ENCODE results near the gene DRD1.

Gene DRD1

DNA sequence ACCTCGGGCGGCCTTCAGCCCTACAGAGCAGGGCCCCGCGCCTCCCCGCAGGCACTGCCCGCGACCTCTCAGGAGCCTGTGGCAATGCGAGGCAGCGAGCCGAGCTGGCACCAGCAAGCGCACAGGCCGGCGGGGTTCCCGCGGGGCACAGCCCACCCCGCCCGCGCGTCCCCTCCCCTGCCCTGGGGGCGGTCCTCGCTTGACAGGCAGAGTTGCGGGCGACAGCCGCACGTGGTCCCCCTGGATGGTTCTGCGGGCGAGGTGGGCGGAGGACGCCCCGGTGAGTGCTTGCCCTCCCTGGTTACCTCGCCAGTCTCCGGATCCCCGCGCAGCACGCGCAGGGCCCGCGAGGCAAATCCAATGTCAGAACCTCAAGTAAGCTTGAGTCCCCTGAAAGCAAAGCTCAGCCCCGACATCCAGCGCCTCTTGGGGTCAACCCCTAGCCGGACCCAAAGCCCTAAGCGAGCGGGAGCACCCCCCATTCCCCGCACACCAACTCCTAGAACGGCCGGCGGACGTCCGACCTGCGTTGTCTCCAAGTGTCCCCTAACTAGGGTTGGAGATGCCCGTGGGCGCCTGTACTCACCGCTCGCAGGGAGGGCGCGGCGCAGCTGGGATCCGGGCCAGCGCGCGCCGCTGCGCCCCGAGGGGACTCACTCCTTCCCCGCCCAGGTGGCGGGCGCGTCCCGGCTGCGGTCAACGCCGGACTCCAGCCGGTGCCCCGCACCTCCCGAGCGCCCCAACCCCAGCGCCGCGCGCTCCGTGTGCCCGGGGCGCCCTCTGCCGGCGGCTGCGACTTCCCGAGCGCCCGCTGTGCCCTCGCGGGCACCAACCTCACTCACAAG is at the start of gene DRD1:
DRD1 (minus strand) TSS at position 123 of the 845 bp plus-strand sequence. CDS start 1,083 bp downstream, outside the sequence.
- DNase-seq (ENCODE audit: low read depth) = peak; percentile 20

DNA sequence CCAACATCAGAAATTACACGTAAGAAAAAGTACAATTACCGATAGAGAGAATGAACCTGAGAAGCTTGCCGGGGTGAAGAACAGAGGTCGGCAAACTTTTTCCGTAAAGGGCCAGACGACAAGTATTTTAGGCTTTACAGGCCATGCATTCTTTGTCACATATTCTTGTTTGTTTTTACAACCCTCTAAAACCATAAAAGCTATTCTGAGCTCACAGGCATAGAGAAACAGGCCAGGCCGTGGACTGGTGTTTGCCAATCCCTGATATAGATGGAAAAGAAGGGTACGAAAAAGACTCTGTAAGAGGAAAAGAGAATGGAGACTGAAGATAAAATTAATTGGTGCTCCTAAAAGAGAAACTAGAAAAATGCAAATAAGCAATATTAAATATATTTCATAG is 49.7 kb upstream of the DRD1 start:
- DNase-seq (ENCODE audit: low read depth) = peak; percentile 38

DNA sequence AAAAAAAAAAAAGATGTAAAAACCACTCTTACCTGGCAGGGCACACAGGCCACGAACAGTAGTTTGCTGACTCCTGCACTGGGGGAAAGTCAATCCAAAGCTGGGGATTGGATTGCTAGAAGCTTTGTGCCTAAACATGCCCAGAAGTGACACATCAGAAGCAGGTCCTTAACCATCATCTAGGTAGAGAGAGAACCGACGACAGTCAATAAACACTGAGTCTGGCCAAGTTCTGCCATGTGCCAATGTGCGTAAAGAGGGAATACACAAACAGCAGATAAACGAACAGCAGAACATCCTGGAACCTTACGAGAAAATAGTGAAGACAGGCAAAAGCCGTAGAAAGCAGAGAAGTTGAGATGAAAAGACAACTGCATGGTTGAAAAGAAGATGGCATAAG is 49.3 kb upstream of the DRD1 start:
- DNase-seq (ENCODE audit: low read depth) = no peak

DNA sequence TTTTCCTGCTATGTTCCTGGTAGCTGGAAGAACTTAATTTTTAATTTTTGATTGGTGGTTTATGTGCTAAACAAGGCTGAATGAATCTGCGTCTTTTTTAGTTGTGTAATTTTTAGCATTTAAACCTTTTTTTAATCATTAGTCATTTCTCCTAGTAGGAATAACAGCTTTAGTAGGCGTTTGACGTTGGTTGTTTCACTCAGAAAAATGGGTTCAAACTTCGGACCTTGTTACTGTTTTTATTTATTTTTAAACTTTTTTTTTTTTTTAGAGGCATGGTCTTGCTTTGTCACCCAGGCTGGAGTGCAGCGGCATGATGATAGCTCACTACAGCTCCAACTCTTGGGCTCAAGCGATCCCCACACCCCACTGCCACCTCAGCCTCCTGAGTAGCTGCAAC is 47.2 kb upstream of the DRD1 start:
- DNase-seq (ENCODE audit: low read depth) = no peak

DNA sequence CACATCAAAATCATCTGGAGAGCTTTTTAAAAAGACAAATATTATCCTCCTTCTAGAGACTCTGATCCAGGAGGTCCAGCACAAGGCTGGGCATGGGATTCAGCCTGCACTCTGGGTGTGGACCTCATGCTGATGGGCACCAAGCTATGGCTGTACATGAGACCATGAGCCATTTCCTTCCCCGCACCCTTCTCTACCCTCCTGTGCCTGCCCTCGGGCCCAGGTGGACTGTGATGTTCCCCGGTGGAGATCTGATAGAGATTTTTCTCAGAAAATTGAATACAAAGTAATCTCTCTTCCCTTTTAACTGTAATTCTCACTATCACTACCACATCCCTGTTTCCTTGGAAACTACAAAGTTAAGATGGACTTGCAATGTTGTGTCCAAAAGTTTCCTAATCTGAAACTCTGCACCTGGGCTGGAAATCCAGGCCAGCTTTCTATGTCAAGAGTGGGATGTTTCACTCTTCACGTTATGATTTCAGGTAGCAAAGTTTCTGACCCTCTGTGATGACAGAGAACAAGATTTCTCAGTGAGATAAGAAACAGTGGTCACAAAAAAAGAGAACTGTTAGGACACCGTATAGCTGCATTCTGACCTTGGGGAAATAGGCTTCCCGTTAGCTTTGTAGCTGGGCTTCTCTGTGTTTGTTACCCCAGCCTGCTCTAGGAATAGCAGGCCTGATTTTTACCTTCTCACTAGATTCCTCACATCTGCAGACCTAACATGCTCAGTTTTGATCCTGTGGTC is 45.9 kb upstream of the DRD1 start:
- DNase-seq (ENCODE audit: low read depth) = no peak

DNA sequence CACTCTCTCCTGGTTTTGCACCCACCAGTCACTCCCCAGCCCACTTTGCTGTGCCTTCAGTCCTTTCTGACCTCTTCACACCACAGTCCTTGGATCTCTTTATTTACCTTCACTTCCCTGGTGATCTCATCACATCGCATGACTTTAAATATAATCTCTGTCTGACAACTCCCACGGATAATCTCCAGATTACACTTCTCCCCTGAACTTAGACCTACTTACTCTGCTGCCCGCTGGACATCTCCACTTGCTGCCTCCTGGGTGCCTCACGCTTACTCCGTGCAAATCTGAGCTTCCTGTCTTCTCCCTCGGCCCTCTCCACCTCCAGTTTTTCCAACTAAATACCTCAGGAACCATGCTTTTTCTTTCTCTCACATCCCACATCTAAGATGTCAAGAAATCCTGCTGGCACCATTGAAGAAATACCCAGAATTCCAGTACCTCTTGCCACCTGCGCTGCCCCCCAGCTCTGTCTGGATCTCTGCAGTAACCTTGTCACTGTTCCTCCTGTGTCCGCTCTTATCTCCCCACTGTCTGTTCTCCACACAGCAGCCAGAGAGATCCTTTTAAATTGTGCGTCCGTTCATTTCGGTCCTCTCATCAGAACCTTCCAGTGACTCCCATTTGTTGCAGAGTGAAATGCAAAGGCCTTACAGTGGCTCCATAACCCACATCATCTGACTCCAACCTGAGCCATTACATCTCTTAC is 43.7 kb upstream of the DRD1 start:
- no peak for DNase-seq (ENCODE audit: low read depth)

DNA sequence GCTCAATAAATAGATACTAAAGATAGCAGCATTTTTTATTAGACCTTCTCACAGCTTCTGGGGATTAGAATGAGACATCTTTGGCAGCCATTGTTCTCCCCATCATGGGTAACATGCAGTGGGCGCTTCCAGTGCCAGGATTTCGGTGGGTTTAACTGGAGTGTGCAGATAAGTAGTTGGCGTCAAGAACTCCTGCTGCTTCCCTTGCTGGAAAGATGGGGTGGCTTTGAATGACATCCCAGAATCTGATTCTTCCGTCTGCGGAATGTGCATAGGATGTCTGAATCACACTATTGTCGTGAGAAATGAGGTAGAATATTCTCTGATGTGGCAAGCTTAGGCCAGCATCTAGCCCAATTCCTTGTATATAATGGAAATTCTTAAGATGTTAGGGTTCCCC is 41.6 kb upstream of the DRD1 start:
- DNase-seq (ENCODE audit: low read depth) = no peak

DNA sequence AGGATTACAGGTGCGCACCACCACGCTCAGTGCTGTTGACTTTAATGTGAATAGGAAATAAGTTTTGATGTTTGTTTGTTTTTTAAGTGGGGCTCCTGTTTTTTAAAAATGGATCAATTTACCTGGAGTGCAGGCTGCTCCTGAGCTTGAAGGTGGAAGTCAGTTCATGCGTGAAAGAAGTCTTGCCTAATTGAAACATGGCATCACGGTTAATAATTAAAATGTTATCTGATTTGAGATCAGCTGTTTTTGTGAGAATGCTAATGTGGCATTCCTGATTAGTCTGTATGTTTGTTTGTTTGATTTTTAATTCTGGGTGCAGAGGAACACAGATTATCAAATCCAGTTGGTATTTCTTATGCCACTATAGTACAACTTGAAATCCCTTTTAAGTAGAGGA is 40.8 kb upstream of the DRD1 start:
- DNase-seq (ENCODE audit: low read depth) = no peak

DNA sequence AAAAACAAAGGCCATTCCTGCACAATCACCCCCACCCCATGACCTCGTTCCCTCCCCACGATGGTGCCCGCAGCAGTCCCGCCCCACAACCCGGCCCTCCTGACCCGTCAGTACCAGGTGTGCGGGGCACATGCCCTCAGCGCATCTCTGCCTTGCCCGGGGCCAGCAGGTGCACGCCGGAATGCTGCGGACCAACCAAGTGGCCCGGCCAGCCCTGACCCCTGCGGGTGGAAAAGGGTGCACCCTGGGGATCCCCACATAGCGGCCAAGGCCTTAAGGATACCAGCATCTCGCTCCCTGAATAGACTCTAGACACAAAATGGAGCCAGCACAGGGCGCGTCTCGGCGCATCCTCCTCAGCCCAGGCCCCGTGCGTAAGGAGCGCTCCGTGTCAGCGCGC is 40.3 kb upstream of the DRD1 start:
- DNase-seq (ENCODE audit: low read depth) = no peak

DNA sequence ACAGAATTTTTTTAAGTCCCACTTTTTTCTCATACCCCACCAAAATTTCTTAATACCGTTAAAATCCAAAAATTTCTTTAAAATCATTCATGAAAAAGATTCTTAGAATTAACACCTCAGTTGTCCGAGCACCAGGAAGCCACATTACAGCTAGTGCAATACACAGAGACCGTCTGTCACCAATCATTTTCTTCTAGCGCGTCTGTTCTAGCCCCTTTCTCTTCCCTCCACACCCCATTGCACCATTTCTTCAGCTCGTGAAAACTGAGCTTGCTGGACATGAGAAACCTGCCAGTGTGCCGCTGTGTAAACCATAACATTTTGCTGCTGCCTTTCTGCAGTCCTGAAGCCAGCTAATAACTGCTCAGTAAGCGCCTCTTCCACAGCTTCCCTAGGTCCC is 39.4 kb upstream of the DRD1 start:
- DNase-seq (ENCODE audit: low read depth) = no peak

DNA sequence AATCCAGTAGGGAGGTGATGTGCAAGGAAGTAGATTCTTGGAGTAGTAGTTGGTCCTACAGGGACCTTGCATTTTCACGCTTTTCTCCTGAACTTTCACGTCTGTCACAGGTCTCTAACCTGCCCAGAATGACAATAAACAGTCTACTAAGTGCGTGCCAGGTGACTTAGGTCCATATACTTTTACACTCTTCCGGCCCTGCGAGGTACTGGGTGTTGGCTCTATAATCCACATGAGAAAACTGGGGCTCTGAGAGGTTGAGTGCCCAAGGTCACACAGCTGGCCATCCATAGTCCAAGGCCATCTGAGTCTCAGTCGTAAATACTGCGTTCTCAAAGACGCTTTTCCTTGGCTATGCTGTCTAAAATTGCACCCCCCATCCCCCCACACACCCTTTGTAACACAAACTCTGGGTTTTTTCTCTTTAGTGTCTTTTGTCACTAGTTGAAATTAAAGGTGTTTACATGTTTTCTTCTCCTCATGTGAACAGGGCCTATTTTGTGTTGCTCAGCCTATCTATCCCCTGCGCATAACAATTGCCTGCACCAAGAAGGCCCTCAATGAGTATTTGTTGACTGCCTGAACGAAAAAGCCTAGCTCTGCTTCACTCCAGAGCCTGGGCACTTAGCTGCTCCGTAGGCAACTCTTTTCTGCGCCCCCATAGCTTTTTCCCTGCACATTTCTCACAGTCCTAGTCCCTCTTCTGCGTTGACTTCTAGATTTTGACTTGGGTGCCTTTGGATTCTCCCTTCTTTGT is 35.3 kb upstream of the DRD1 start:
- no peak for DNase-seq (ENCODE audit: low read depth)

DNA sequence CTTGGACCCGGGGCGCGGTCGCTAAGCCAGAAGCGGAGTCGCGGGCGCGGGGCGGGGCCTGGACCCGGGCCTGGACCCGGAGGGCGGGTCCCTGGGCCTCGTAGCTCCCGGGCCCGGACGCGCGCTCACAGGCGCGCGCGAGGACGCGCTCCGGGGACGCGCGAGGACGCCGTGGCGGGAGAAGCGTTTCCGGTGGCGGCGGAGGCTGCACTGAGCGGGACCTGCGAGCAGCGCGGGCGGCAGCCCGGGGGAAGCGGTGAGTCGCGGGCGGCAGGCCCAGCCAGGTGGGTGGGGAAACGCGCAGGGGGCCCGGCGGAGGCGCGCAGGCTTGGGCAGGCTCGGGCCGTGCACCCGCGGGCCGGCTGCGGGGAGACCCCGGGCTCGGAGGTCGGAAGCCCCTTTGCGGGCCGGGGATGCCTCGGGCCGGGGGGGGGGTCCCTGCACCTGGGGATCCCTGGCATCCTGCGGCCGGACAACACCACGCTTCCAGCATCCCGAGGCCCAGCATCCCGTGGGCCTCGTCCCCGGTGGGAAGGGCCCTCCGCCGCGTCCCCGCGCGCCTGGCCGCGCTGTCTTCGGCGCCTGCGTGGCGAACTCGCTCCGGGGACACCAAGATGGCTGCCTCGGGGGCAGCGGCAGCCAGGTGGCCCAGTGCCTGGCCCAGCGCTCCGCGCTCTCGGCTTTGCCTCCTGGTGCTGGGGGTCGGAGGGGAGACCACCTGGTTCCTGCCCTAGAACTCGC is 34.6 kb upstream of the DRD1 start, which contains the start of gene SFXN1:
SFXN1 (plus strand) TSS at position 177 of the 741 bp plus-strand sequence. CDS start 13,544 bp downstream, outside the sequence.
- peak; percentile 75 for DNase-seq (ENCODE audit: low read depth)

DNA sequence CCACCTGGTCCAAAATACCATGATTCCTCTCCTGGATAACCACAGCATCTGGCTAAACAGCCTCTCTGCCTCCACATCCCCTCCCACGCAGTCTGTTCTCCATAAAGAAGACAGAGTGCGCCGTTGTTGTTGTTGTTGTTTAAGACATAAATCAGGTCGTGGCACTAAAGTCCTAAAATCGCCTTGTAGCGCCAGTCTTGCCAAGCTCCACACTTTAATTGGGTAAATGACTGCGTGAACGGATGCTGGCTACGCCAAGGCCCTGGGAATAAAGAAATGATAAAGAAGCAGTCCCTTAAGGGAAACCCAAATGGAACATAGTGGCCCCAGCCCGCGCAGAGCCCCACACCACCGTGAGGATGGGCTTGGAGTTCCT is 34.0 kb upstream of the DRD1 start:
- DNase-seq (ENCODE audit: low read depth) = no peak

DNA sequence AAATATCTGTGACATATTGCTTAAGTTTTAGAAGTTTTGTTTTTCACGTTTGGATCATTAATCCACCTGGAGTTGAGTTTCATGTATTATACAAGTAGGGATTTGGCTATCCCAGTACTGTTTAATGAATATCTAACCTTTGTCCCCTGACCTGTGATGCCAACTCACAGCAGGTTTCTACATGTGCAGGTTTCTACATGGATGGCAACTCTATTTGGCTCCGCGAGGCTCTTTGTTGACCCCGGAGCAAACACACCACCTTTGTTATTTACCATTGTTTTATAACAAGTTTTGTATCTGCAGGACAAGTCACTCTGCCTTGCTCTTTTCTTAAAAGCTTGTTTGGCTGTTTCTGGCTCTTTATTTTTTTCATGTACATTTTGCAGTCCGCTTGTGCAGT is 33.5 kb upstream of the DRD1 start:
- DNase-seq (ENCODE audit: low read depth) = no peak

DNA sequence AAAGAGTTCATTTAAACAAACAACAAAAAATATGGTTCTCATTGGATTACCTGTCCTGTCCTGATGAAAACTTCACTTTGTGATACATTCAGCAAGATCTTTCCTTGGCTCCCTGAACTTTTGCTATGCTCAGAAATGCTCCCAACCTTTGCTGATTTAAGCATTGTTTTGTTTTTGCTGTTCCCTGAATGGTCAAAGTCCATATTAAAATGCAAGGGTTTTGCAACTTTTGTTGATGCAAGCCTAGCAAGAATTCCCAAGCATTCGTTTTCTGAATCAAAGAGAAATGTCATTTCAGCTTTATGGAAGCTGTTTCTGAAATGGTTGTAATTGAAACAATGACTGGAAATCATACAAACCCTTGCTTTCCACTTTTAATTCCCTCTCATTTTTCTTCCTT is 31.3 kb upstream of the DRD1 start:
- no peak for DNase-seq (ENCODE audit: low read depth)

DNA sequence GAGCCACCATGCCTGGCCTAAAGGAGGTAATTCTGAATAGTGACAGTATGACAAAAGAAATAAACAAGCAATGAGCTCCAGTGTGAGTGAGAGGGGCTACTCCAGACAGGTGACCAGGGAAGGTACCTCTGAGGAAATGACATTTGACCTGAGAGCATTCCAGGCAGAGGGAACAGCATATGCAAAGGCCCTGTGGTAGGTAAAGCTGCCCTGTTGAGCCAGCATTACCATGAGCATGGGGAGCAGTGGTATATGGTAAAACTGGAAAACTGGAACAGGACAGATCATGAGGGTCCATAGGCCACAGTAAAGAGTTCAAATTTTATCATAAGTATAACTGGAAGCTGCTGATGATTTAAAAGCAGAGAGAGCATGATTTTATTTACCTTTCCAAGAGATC is 28.4 kb upstream of the DRD1 start:
- no peak for DNase-seq (ENCODE audit: low read depth)

DNA sequence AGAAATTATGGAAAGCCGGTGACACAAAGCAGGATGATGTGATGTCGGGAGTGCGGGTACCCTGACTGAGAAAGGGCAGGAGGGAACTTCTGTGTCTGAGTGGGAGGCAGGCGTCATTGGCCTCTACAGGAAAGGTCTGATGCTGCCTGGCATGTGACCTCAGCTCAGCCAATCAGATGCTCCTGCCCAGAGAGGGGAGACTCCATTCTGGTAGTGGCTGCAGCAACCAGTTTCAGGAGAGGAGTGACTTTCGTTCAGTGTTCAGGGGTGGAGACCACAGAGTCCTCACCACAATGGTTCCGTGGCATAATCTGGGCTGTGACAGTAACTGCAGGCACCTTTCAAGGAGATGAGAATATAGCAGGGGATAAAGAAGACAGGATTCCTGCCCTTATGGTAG is 27.6 kb upstream of the DRD1 start:
- DNase-seq (ENCODE audit: low read depth) = no peak

DNA sequence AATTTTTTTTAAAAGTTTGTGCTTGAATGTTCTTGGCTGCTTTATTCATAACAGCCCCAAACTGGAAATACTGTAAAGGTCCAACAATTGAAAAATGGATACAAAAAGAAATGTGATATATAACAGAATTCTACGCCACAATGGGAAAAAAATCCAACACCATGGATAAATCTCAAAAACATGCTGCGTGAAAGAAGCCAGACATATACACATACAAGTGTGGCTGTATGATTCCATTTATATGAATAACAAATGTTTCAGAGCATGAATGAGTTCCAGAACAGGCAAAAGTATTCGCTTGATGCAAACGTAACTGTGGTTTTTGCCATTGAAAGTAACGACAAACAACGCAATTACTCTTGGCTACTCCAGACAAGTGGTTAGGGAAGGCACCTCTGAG is 27.2 kb upstream of the DRD1 start:
- no peak for DNase-seq (ENCODE audit: low read depth)

DNA sequence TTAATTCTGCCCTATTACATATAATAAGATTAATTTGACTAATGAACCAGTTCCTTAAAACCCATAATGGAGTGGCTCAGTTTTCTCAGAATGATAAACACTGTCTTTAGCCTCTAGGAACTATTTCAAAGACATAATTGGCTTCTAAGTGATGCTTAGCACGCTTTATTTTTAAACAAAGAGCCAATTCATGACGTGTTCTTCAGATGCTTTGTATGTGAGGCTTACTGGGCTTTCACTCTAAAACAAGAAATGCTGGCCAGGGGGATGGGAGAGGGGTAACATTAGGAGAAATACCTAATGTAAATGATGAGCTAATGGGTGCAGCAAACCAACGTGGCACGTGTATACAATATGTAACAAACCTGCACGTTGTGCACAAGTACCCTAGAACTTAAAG is 26.8 kb upstream of the DRD1 start:
- no peak for DNase-seq (ENCODE audit: low read depth)

DNA sequence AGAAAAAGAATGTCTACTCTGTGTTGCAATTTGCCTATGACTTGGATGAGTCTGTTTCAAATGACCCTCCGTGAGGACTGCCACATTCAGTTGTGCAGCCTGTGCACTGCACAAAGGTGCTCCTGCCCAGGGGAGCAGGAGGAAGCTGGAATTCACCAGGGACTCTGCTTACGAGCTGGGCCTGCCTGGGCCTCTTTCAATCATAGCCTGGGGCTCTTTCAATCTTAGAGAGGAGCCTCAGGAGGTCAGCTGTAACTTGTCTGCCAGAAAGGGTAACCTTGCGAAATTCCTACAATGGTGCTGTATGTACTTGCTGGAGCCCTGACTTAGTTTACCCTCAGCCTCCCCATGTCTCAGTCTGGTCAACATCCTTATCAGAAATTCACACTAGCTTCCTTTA is 25.9 kb upstream of the DRD1 start:
- no peak for DNase-seq (ENCODE audit: low read depth)

DNA sequence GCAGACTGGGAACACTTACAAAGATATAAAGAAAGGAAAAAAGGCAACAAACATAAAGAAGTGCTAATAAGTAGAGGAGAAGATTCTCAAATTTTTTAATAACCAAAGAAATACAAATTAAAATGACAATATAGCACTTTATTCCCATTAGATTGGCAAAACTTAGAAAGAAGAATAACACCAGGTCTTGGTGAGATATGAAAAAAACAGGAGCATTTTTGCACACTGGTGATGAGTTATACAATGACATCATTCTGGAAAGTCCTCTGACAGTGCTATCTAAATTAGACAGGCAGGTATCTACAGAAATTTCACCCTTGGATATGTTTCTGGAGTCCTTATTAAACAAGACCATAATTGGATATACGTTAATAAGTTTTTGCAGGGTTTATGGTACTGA is 24.9 kb upstream of the DRD1 start:
- DNase-seq (ENCODE audit: low read depth) = no peak

All from EH (cell line).